Stimulated activated CD4-positive, alpha-beta T cell treated with anti-CD3 and anti-CD28 coated beads, Interleukin-2, amount 100 ng/mL, for 4 hours (primary cell): ENCODE data around the gene STH.

ENCODE experiments used
- DNase-seq: peaks from one replicate; pipeline ENCODE4 v3.0.0-alpha.2; 2020; ENCODE audit warnings: low read depth

Gene STH

DNA sequence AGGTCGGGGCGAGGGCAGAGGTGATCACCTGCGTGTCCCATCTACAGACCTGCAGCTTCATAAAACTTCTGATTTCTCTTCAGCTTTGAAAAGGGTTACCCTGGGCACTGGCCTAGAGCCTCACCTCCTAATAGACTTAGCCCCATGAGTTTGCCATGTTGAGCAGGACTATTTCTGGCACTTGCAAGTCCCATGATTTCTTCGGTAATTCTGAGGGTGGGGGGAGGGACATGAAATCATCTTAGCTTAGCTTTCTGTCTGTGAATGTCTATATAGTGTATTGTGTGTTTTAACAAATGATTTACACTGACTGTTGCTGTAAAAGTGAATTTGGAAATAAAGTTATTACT lies 28.9 kb downstream of the STH start:
- no peak for DNase-seq

DNA sequence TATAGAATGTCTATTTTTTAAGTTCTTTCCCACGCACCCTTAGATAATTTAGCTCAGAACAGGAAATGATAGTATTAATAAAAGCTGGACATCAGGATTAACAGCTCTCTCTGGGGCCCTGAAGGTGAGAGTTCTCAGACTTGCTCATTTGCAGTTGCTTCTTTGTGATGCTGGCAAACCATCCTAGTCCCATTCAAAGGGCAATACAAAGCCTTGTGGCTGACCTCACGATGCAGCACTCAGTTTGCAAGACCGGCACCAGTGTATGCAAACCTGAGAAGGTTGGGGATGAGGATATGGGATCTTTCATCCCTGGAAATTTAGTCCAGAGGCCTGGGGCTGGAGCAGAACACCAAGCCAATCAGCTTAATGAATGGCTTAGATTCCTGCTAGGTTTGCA lies 29.3 kb downstream of the STH start:
- no peak for DNase-seq

DNA sequence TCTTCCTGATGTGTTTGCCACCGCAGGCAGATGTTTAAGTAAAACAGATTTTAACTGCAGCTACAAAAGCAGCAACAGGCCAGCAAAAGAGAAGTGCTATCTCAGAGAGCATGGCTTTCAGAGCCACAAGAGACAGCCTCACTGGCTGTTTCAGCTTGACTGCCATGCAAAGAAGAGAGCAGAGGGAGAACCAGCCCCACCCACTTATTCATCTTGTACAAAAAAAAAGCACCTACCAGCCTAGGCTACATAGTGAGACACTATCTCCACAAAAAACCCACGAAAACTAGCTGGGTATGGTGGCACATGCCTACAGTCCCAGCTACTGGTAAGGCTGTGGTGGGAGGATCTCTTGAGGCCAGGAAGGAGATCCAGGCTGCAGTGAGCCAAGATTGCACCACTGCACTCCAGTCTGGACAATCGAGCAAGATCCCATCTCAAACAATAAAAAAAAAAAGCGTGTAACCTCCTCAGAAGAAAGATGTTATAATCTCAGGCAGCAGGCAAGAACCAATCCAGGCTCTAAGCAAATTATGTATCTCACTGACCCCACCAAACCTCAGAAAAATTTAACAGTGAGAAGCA lies 30.0 kb downstream of the STH start:
- no peak for DNase-seq

DNA sequence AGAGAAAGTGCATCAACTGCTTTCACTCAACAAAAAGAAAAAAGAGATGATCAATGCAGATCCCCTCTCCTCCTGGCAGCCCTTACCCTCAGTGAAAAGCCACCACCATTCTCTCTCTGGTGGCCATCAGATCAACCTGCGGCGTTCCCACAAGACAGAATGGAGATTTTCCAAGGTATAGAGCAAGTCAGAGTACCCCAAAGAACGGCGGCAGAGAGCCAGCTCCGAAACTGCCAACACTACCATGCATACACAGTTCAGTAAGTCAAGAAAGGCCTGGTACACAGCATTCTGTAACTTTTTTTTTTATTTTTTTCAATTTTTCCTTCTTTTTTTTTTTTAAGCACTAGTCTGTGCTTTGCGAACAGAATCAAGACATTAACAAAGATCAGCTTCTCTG lies 30.6 kb downstream of the STH start:
- DNase-seq = no peak

DNA sequence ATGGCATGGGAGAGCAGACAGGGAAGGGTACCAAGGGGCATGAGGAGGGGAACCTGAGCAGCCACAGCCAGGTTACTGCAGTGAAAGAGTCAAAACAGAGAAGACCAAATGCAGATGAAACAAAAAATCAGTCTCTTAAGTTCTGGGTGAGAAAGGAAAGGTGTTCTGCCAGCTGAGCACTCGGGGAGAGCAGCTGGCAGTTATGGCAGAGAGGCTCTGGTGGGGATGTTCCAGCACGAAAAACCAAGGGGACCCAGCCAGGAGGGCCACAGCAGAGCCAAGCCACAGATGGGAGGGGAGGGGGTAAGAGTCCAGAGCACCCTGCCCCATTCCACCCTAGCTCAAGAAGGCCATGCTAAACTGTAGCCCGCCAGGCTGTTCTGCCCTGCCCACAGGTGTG lies 31.7 kb downstream of the STH start:
- no peak for DNase-seq

DNA sequence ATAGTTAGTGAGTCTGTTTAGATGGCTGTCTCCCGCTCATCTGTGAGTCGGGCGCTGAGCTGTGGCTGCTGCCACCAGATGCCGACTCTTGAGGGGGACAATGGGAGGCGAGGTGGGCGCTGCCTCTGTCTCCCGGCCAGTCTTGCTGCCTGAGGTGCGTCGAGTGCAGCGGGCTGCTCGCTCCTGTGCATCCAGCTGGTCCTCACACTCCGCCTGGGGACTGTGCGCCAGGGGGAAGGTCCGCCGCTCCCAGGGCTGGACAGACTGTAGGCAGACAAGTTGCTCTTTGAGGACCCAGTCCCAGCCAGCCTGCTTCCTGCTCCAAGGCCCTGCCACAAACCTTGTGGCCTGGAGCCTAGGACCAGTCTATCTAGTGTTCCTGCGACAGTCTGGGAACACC lies 32.4 kb downstream of the STH start:
- DNase-seq = no peak

DNA sequence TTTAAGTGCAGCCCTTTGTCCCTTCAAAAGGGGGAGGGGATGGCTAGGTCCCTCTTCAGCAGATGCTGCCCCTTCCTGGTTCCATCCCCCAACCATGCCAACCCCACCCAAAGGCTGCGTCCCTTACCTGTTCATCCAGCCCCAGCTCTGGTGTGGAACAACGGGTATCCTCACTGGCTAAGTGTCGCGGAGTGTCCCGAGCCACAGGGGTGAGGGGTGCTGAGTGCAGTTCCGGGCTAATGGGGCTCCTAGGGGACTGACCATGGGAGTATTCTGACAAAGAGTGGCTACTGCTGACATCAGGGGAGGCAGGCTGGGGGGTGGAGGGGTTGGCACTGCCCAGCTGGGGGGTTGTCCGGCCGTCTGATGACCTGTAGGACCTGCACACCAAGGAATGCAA lies 32.9 kb downstream of the STH start:
- no peak for DNase-seq

DNA sequence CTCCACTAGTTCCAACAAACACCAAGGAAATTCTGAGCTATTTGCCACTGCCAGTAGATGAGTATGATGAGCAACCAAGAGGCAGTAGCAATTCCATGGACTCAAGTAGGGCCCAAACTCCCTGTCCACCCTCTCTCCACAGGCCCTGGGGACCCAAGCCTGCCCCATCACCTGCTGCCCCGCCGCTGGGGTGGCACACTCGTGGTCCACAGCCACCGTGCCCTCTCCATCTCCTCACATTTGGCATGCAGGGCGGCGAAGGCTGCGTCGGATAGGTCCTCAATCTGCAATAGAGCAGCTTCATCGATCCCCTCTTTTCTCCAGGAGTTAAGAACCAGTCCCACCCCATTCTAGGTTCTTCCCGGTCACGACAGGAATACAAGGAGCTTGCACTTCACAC lies 33.9 kb downstream of the STH start:
- DNase-seq = no peak

DNA sequence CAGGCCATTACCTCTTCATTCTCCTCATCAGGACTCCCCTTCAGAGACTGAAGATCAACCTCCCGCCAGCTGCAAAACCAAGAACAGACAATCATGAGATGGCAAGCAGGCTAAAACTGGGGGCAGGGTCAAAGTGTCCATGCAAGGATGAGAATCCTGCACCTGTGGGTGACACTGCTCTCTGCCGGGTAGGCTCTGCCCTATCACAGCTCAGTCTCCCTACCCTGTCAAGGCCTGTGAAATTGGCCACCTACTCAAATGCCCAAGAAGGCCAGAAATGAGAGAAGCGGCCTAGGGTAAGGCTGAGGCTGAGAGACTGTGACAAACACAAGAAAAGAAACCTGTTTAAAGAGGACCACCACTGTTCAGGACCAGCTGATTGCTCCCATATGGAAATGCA lies 34.3 kb downstream of the STH start:
- DNase-seq = no peak

DNA sequence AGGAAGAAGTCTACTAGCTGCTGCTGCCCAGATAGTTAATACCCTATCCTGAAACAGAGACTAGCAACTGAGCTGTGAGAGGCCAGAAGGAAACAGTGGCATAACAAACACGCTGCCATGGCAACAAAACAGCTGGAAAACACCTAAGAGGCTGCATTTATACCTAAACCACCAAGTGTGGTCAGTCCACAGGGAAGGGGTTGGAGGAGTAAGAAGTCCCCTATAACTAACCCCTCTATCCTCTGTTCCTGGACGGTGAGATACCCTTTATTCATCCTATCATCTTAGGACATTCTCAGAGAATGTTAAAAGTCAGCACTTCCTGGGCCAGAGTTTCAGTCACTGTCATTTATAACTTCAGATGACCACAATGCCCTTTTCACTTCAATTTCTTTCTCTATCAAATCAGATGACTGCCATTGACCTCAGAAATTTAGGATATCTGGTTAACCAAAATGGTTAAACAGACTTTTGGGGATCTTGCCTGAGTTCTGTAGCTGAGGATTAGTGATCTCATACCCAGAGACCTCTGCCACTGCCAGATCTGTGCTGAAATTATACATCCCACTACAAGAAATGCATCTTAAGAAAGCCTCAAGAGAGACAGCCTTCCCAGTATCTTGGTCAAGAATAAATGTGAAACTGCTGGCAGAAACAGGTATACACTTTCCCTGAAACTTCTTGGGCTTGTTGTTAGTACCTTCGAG lies 36.2 kb downstream of the STH start:
- DNase-seq = no peak

DNA sequence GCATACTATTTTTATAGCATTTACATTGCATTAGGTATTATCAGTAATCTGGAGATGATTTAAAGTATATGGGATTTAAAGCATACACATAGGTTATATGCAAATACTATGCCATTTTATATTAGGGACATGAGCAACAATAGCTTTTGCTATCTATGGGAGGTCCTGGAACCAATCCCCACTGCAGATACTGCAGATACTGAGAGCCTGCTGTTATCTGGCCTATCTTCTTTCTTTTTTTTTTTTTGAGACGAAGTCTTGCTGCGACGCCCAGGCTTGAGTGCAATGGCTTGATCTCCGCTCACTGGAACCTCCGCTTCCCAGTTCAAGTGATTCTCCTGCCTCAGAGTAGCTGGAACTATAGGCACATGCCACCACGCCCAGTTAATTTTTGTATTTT lies 37.4 kb downstream of the STH start:
- no peak for DNase-seq

DNA sequence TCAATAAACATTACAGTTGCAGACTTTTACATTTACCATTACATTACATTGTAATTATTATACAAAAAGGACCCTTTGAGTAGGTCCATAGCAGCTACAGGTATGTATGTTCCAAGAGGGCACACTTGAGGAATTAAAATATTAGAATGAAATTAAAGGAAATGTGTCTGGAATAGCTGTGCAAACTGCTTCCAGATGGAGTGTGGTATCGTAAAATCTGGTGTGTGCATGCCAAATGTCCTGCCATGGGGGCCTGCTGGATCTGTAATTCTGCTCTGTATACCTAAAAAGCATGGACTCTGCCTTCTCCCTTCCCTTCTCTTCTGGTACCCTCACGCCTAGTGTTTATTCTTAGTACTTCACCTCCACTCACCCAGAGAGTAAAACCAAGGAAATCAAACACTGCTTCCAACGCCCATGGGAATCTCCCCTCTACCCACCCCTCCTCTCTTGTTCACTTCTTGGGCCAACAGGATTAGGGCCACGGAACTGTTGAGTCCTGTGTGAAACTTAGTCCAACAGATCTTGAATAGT lies 38.7 kb downstream of the STH start:
- no peak for DNase-seq

DNA sequence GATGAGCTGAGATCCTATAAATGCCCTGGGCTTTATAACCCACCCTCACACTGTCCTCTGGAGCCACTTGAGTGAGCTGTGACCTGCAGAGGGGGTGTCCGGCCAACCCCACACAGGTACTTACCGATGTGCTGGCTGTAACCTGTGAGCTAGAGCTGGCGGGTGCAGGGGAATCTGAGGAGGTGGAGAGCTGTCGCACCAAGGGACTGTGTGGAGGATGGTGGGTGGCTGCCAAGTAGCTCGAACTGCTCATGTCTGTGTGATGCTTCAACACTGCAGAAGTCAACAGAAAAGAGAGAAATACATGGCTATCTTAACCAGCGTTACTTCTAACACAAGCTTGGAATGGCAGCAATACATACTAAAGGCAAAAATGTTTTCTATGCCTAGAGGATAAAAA lies 39.4 kb downstream of the STH start:
- no peak for DNase-seq

DNA sequence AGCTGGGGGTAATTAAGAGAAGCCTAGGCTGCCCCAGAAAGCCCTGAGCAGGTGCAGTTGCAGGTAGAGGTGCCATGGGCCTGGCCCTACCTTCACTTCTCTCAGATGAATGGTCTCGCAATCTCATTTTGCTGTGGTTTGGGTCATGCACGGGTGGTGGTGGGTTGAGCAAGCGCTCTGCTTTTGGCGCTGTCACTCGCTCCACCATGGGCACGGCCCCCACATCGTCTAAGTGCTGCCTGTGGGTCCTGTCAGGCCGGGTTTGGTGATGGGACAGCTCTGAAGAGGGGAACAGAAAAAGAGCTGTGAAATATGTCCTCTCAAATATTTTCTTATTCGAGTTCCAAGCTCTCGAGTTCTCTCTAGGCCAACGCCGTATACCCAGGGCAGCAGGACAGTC lies 39.9 kb downstream of the STH start:
- DNase-seq = no peak

DNA sequence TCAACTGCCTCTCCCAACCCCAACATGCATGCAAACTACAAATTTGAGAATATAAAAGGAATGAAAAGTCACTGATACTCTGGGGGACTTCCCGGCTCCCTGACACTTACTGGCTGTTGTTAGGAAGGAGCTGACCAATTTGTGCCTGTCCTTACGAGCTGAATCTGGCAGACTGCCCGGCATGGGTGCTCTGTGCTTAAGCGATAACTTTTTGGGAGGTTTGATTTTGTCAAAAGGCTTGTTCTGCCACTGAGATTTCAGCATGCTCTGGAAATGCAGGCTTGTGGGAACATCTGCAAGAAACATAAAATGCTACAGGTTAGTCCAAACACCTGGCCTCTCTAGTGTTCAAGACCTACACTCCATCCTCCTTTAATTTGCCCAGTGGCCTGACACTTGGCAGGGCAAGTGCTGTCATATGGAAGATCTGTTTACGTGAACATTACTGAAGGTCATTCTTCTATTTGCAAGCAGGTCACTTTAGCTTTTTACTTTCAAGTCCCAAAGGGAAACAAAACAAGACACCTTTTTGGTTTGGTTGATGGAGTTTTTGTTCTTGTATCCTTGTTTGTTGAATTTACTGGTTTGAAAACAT lies 40.6 kb downstream of the STH start:
- no peak for DNase-seq

DNA sequence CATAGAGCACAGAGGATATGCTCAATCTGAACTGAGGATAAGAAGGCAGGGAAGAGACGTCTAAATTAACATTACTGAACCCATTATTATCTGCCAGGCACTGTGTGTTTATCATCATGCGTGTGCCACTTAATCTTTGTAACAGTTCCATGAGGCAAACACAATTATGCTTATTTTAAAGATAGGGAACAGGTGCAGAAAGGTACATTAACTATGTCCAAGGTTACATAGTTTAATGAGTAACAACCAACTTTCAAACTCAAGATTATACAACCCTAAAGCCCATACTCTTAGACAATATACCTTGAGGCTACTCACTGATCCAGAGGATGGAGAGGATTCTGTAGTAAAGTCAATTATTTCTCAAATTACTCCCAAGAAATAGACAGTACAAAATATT lies 43.2 kb downstream of the STH start:
- DNase-seq = no peak

DNA sequence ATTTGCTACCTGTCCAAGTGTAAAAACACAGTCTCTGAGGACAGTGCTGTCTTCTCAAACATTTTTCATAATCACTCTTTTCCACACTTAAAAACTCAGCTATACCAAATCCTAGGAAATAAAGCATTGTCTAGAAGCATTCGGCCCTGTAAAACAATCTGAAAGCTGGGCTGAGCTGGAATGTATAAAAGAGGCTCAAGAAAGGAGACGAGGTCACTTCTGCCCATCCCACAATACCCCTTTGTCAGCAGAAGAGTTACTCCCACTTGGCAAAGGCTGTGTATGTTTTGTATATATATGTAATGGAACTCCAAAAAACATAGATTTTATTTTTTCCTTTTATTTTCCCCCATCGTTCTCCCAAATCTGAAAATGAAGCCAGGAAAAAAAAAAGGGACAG lies 43.9 kb downstream of the STH start:
- DNase-seq = no peak

DNA sequence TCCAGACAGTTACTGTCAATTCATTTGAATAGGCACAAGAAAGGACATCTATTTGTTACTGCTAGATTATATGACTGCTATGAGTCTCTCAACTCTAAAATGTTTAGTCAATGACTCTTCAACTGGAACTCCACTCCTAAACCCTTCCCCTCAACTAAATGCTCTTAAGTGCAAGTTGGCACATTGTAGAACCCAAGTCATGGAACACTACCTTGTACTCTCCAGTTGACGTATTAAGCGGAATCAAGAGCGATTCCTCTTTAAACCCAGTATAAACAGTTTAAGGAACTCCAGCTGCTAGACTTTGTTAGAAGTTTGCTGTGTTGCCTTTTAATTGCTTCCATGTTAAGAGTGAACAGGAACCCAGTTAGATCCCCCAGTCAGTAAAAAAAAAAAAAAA lies 44.6 kb downstream of the STH start:
- DNase-seq = no peak

DNA sequence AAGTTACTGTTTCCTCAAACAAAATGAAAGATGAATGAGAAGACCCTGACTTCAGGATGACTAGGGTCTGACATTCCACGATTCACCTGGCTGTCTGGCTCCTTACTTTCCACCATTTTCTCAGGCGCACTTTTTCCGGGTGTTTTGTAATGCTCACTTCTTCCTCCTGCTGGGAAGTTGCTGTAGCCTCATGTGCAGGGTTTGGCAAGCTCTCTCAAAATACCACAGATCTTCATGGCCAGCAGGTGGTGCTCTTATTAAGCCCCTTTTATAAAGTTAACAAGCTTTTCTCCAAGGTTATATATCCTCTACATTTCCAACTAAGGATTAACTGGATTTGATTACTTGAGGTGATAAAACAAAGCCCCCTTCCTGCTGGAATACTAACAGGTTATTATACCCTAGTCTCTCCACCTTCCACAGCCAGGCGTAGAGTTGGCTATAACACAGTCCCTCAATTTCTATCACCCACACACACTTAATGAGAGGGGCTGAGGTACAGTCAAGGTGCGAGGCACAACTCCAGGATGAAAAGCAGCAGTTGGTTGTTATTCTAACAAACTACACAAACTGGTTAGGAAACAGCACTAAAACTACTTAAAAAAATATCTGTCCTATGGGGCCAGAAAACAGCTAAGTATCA lies 45.4 kb downstream of the STH start:
- DNase-seq = peak; percentile 48

DNA sequence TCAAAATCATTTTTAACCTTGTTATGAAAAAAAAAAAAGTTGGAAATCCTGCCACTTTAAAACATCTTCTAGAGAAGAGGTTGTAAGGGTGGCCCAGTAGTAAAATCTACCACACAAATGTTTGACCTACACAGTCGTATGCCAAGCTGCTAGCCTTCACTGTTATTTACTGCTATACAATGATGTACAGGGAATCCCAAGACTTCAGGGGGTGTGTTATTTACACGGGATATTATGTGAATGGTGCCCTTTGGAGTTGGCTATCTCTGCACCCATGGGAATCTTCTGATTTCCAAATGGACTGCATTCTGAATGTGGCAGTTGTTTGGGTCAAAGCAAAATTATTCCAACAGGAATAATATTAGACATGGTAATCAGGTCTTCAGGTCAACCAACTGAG lies 45.9 kb downstream of the STH start:
- no peak for DNase-seq

DNA sequence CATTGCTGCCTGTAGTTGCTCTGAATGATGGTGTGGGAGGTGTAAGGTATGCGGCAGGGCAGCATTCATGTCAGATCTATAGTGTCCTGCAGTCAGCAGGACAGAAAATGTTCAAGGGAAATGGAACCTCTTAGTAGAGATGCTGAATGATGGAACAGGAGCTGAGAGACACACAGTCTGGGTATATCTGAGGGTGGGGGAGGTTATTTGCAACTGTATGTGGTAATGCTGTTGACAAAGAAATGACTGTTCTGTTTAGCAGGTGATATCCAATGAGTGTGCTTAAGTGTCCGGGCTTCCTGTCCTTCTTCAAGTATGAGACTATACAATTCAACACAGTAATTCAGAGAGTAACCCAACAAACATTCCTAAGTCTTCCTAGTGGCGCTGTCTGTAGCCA lies 46.6 kb downstream of the STH start:
- no peak for DNase-seq

DNA sequence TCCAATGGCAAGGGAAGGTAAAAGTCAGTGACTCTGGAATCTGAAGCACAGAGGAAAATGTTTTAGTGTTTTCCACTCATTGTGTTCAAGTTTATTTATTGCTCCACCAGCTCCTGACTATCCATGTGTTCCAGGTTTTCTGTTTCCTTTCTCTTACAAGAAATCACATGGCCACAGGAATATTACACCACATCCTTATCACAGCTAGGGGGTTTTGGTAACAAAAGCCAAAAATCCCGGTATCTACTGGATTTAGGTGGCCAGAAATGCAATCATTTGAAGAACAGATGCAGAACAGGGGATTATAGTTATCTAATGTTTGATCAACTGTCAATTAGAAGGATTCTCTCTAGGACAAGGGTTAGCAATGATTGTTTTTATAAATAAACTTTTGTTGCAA lies 47.9 kb downstream of the STH start:
- DNase-seq = no peak

DNA sequence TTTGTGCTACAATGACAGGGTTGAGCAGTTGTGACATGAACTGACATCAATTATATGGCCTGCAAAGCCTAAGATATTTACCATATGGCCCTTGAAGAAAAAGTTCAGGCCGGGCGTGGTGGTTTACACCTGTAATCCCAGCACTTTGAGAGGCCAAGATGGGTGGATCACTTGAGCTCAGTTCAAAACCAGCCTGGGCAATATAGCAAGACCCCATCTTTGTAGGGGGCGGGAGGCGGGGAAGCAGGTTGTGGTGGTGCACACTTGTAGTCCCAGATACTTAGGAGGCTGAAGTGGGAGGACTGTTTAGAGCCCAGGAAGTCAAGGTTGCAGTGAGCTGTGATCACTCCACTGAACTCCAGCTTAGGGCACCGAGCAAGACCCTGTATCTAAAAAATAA lies 48.3 kb downstream of the STH start:
- DNase-seq = no peak
